Activated T-cell treated with anti-CD3 and anti-CD28 coated beads, Interleukin-2, amount 50 U/mL, for 4 hours (primary cell): ENCODE data around the gene SLC22A3. TPM values are rescaled to one million over a fixed set of nuclear protein-coding genes. Genes with fewer than 3 reads are reported as not detected.
"Not testable (repeated sequence)": the region's sequence is repeated elsewhere in the genome, so short reads cannot be mapped to it uniquely, and the experiment has no call there.

ENCODE experiments used
- ATAC-seq, 2 donors: fragments of 200-7000 bp; cut with Tn5 transposase; one replicate each; pipeline ENCODE4 v1.10.0; 2021
- DNase-seq: peaks from one replicate; pipeline ENCODE4 v3.0.0-alpha.2; 2020
- H3K27me3 Mint-ChIP-seq: one replicate; pipeline ENCODE4 v1.8.0; 2021; ENCODE audit warnings: low read depth, mixed read lengths
- H3K36me3 Mint-ChIP-seq: one replicate; pipeline ENCODE4 v1.8.0; 2022; ENCODE audit warnings: mixed read lengths; ENCODE audit not compliant: insufficient read depth
- H3K4me1 Mint-ChIP-seq: one replicate; pipeline ENCODE4 v1.8.0; 2021; ENCODE audit warnings: low read depth, mixed read lengths
- H3K4me3 Mint-ChIP-seq: one replicate; pipeline ENCODE4 v1.8.0; 2021; ENCODE audit warnings: mild to moderate bottlenecking, moderate library complexity, mixed read lengths
- H3K9me3 Mint-ChIP-seq: one replicate; pipeline ENCODE4 v1.8.0; 2021; ENCODE audit warnings: mixed read lengths
- total RNA-seq, 3 donors: library from RNA; stranded (reverse); gene quantifications; one replicate each; pipeline ENCODE4 v1.2.1, GENCODE V29; 2021

SLC22A3 gene
- total RNA-seq, 3 donors from 2014 or later, result 0.11 to 0.13 TPM; not detected in 1

GRCh38 chr6:160469153-160469552, 121.0 kb downstream of the SLC22A3 start:
- Mint-ChIP-seq H3K27me3 (no peaks in the 10 kb centered on the region), H3K4me1 (peaks cover 25% of the 10 kb centered on the region), H3K4me3 (no peak overlapping the region), H3K36me3 (peaks cover 4% of the 10 kb centered on the region), H3K9me3 (no peaks in the 10 kb centered on the region)
- no peak for ATAC-seq
- no peak for DNase-seq

- H3K4me3 Mint-ChIP-seq, H3K4me1 Mint-ChIP-seq, ATAC-seq, DNase-seq, H3K27me3 Mint-ChIP-seq, H3K9me3 Mint-ChIP-seq: not testable (repeated sequence)
- H3K36me3 Mint-ChIP-seq, result peaks cover 16% of the 10 kb centered on the region
These were observed 127.9 kb downstream of the SLC22A3 start for GRCh38 chr6:160476056-160476455.

DNA sequence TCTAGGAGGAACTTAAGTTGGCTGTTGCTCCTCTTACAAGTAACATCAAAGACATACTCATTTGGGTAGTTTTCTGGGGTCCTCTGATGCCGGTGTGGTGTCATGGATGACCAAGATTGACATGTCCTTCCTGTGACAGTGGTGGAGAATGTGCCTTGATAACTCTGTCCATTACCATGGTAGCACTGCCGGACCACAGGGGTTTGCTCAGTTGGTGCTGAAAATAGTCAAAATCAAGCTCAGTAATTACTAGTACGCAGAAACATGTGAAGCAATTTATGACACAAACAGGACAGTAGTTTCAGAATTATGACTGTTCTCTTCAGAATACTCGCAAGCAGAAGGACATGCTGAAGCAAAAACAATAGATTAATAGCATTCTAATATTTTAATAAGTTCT, 128.9 kb downstream of the SLC22A3 start:
- peaks cover 24% of the 10 kb centered on the region for H3K36me3 Mint-ChIP-seq
- not testable (repeated sequence) for H3K27me3 Mint-ChIP-seq, H3K4me1 Mint-ChIP-seq, H3K4me3 Mint-ChIP-seq, ATAC-seq, DNase-seq
- H3K9me3 Mint-ChIP-seq, result peaks cover 19% of the 10 kb centered on the region

DNA sequence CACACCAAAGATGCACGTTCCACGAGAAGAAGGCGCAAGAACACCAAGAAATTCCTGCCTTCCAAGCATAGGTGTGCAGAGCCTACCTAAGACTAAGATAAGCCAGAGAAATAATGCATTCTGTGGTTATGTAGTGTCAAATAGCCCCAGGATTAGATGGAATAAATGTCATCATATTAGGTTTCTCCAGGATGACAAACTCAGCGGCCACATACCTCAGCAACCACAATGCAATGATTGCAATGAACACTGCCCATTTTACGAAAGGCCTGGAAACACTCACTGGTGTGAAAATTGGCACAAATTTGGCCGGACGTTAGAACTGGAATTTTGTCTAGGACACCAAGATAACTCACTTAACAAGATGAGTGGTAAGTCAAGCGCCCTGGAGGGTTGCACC, 129.7 kb downstream of the SLC22A3 start:
- Mint-ChIP-seq H3K4me1 (peaks cover 6% of the 10 kb centered on the region), H3K4me3 (no peak overlapping the region), H3K9me3 (peaks cover 23% of the 10 kb centered on the region), H3K27me3 (no peaks in the 10 kb centered on the region), H3K36me3 (peaks cover 32% of the 10 kb centered on the region)
- no peak for ATAC-seq
- no peak for DNase-seq

GRCh38 chr6:160487116-160487515, 138.9 kb downstream of the SLC22A3 start:
- ATAC-seq (no peak), DNase-seq (no peak)
- peaks cover 4% of the 10 kb centered on the region for H3K9me3 Mint-ChIP-seq
- H3K4me3 Mint-ChIP-seq, result no peak overlapping the region
- no peaks in the 10 kb centered on the region for H3K27me3 Mint-ChIP-seq
- H3K4me1 Mint-ChIP-seq, result no peaks in the 10 kb centered on the region
- H3K36me3 Mint-ChIP-seq, result peaks cover 50% of the 10 kb centered on the region

- Mint-ChIP-seq H3K9me3 (no peaks in the 10 kb centered on the region), H3K36me3 (peaks cover 45% of the 10 kb centered on the region), H3K4me3 (no peak overlapping the region), H3K27me3 (no peaks in the 10 kb centered on the region), H3K4me1 (no peaks in the 10 kb centered on the region)
- ATAC-seq (no peak), DNase-seq (no peak)
These were observed 140.9 kb downstream of the SLC22A3 start for GRCh38 chr6:160489091-160489490.

GRCh38 chr6:160494576-160494975, 146.4 kb downstream of the SLC22A3 start:
- Mint-ChIP-seq H3K27me3 (no peaks in the 10 kb centered on the region), H3K4me3 (no peak overlapping the region), H3K4me1 (no peaks in the 10 kb centered on the region), H3K36me3 (peaks cover 45% of the 10 kb centered on the region), H3K9me3 (no peaks in the 10 kb centered on the region)
- DNase-seq, result no peak
- ATAC-seq, result no peak

- H3K9me3 Mint-ChIP-seq, result peaks cover 7% of the 10 kb centered on the region
- no peaks in the 10 kb centered on the region for H3K27me3 Mint-ChIP-seq
- no peak overlapping the region for H3K4me3 Mint-ChIP-seq
- DNase-seq (no peak), ATAC-seq (no peak)
- H3K4me1 Mint-ChIP-seq, result no peaks in the 10 kb centered on the region
- peaks cover 30% of the 10 kb centered on the region for H3K36me3 Mint-ChIP-seq
These were observed 152.5 kb downstream of the SLC22A3 start for GRCh38 chr6:160500639-160501038.

Other genes with a start within 250 kb of the SLC22A3 start
- 1 to 10 TPM; 1.7 to 7.0 (median 4.3) TPM for gene SLC22A1, start 226.6 kb upstream of the SLC22A3 start, total RNA-seq
- not detected for gene SLC22A2, start 89.6 kb upstream of the SLC22A3 start, total RNA-seq